Measurements from ENCODE around the gene MED12L.
"Not testable (repeated sequence)": the region's sequence is repeated elsewhere in the genome, so short reads cannot be mapped to it uniquely, and the experiment has no call there.

GRCh38 chr3:151242006-151242405, 156.5 kb downstream of the MED12L start:
- TF ChIP-seq CTCF, EP300 (IDR thresholded peaks at IDR 0.05): not testable (repeated sequence)
